ENCODE measurements around the gene DNAJC17. TPM values are rescaled to one million over a fixed set of nuclear protein-coding genes. Genes with fewer than 3 reads are reported as not detected.

DNAJC17 gene
- total and polyA plus RNA-seq, 4 donors, result 12.8 to 47.4 (median 31.0) TPM

DNA sequence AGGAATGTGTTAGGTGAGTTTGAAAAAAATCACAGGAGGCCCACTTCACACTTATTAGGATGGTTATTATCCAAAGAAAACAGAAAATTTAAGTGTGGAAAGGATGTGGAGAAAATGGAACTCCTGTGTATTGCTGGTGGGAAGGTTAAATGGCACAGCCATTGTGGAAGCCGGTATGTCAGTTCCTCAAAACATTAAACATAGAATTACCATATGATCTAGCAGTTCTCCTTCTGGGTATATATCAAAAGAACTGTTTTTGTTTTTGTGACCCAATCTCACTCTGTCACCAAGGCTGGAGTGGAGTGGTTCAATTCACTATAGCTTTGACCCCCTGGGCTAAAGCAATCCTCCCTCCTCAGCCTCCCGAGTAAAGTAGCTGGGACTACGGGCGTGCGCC lies 10.8 kb downstream of the DNAJC17 start:
- Histone ChIP-seq H3K4me3 (ENCODE audit: low read depth, low read length) (no peak overlapping the region), H3K4me1 (ENCODE audit: control insufficient read depth, insufficient read depth, low read length) (no peaks in the 10 kb centered on the region), H3K9me3 (ENCODE audit: control insufficient read depth, insufficient read depth, low read length) (no peaks in the 10 kb centered on the region), H3K27ac (ENCODE audit: low read depth, low read length) (no peak overlapping the region), H3K36me3 (ENCODE audit: control insufficient read depth, insufficient read depth, low read length) (peaks cover 4% of the 10 kb centered on the region), H3K27me3 (ENCODE audit: control insufficient read depth, insufficient read depth, low read length) (no peaks in the 10 kb centered on the region)
- WGBS (ENCODE audit: insufficient coverage), result no CpG with 5 or more reads among the region's 5 CpGs
- no peak for DNase-seq (ENCODE audit: low read depth in 4 of 6, low spot score in 6 of 6)

DNA sequence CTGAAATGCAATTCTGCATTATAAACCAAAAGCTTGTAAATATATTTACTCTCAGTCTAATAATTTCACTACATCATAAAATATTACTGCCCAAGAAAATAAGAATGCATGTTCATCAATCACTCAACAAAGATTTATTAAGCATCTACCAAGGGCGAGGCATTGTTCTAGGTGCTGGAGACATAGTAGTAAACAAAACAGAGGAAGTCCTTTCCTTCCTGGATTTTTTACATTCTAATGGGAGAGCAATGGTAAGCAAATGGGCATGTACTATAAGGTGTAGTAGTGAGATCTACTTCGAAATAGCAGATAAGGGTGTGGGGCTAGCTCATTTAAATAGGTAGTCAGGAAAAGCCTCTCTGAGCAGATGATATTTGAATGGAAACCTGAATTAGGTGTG lies 11.2 kb downstream of the DNAJC17 start:
- no peak overlapping the region for H3K27ac ChIP-seq (ENCODE audit: low read depth, low read length)

DNA sequence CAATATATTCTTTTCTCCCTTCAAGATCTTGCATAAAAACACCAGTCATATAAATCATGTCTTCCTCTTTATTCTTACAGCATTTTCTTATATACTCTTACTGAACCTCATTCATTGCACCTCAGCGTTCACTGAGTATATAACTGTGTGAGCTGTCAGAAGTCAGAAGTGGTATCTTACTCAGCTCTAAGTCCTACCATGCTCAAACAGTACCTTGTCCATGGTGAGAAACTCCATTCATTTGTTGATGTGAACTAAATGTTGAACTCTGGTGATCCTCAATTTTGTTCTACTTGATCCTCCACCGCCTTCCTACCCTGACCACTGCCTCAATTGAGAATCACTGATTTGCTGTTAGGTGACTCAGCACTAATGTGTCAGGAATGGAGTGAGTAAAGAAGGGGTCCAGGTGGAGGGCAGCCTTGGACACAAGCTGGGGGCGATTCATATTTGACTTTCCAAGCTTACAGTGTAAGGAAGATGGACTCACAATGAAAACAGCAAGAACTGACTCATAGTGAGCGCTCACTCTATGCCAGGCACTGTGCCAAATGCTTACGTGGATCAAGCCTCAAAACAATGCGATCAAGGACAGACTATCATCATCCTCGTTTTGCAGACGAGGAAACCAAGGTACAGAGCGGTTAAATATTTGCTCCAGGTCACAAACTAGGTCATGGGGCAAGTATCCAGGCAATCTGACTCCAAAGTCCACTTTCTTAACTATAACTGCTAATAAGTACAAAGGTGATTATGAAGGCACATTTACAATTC lies 13.9 kb downstream of the DNAJC17 start:
- Histone ChIP-seq H3K9me3 (ENCODE audit: control insufficient read depth, insufficient read depth, low read length) (no peaks in the 10 kb centered on the region), H3K27ac (ENCODE audit: low read depth, low read length) (no peak overlapping the region), H3K27me3 (ENCODE audit: control insufficient read depth, insufficient read depth, low read length) (no peaks in the 10 kb centered on the region), H3K36me3 (ENCODE audit: control insufficient read depth, insufficient read depth, low read length) (peaks cover 7% of the 10 kb centered on the region), H3K4me3 (ENCODE audit: low read depth, low read length) (no peak overlapping the region), H3K4me1 (ENCODE audit: control insufficient read depth, insufficient read depth, low read length) (no peaks in the 10 kb centered on the region)
- WGBS (ENCODE audit: insufficient coverage), result 89% methylated on average over 5 of the region's 9 CpGs
- DNase-seq (ENCODE audit: low read depth in 4 of 6, low spot score in 6 of 6), result no peak

More for the DNA sequence above, 11.2 kb downstream of the DNAJC17 start:
- Histone ChIP-seq H3K4me3 (ENCODE audit: low read depth, low read length) (no peak overlapping the region), H3K36me3 (ENCODE audit: control insufficient read depth, insufficient read depth, low read length) (peaks cover 4% of the 10 kb centered on the region), H3K9me3 (ENCODE audit: control insufficient read depth, insufficient read depth, low read length) (no peaks in the 10 kb centered on the region), H3K4me1 (ENCODE audit: control insufficient read depth, insufficient read depth, low read length) (no peaks in the 10 kb centered on the region), H3K27me3 (ENCODE audit: control insufficient read depth, insufficient read depth, low read length) (no peaks in the 10 kb centered on the region)
- WGBS (ENCODE audit: insufficient coverage), result 50% methylated on average over 1 of the region's 2 CpGs
- DNase-seq (ENCODE audit: low read depth in 4 of 6, low spot score in 6 of 6), result no peak

DNA sequence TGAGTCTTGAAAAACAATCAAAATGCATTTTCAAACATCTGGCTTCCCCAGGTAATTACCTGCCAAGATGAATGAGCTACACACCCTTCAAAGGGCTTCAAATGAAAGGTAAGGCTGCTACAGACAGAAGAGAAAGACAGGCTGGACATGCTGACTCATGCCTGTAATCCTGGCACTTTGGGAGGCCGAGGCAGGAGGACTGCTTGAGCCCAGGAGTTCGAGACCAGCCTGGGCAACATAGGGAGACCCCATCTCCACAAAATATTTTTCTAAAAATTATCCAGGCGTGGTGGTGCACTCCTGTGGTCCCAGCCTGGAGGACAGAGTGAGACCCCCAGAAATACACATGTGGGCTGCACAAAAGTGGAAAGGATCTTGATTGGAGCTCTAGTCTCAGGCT lies 14.9 kb downstream of the DNAJC17 start:
- Histone ChIP-seq H3K36me3 (ENCODE audit: control insufficient read depth, insufficient read depth, low read length) (peaks cover 7% of the 10 kb centered on the region), H3K27ac (ENCODE audit: low read depth, low read length) (no peak overlapping the region), H3K27me3 (ENCODE audit: control insufficient read depth, insufficient read depth, low read length) (no peaks in the 10 kb centered on the region), H3K4me3 (ENCODE audit: low read depth, low read length) (no peak overlapping the region), H3K9me3 (ENCODE audit: control insufficient read depth, insufficient read depth, low read length) (no peaks in the 10 kb centered on the region), H3K4me1 (ENCODE audit: control insufficient read depth, insufficient read depth, low read length) (peaks cover 6% of the 10 kb centered on the region)
- no peak for DNase-seq (ENCODE audit: low read depth in 4 of 6, low spot score in 6 of 6)
- WGBS (ENCODE audit: insufficient coverage), result 91% methylated on average over 3 of the region's 3 CpGs

DNA sequence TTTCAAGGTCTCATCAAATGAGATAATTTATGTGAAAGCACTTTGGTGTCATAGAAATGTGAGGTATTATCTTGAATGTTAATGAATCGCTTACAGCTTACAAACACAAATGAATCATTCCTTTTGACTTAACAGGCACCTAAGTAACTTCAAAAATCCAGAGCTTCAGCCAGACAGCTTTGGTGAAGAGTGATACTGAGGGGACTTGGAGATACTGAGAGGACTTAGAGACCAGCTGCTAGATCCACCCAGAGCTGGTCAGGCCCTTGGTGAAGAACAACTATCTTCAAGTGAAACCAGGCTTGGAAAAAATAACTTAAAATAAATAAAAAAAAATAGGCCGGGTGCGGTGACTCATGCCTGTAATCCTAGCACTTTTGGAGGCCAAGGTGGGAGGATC lies 16.6 kb downstream of the DNAJC17 start:
- no peak overlapping the region for H3K27ac ChIP-seq (ENCODE audit: low read depth, low read length)
- peaks cover 7% of the 10 kb centered on the region for H3K36me3 ChIP-seq (ENCODE audit: control insufficient read depth, insufficient read depth, low read length)
- H3K4me1 ChIP-seq (ENCODE audit: control insufficient read depth, insufficient read depth, low read length), result peaks cover 6% of the 10 kb centered on the region
- no peak overlapping the region for H3K4me3 ChIP-seq (ENCODE audit: low read depth, low read length)
- no peaks in the 10 kb centered on the region for H3K27me3 ChIP-seq (ENCODE audit: control insufficient read depth, insufficient read depth, low read length)
- H3K9me3 ChIP-seq (ENCODE audit: control insufficient read depth, insufficient read depth, low read length), result no peaks in the 10 kb centered on the region
- DNase-seq (ENCODE audit: low read depth in 4 of 6, low spot score in 6 of 6), result no peak
- no CpG with 5 or more reads among the region's 3 CpGs for WGBS (ENCODE audit: insufficient coverage)

DNA sequence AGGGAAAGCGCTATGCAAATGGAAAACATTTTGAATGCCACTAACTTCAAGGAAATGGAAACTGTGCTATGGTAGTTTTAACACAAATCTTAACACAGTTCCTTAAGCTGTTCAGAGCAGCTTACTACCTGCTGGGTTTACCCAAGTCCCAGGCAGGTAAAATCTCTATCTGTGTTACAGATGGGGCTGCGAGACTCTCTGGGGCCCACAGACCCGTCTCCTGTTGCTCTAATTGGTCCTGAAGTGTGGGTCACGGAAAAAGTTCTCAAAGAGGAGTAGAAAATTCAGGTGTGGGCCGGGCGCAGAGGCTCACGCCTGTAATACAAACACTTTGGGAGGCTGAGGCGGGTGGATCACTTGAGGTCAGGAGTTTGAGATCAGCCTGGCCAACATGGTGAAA lies 17.3 kb downstream of the DNAJC17 start:
- Histone ChIP-seq H3K9me3 (ENCODE audit: control insufficient read depth, insufficient read depth, low read length) (no peaks in the 10 kb centered on the region), H3K4me1 (ENCODE audit: control insufficient read depth, insufficient read depth, low read length) (peaks cover 6% of the 10 kb centered on the region), H3K27me3 (ENCODE audit: control insufficient read depth, insufficient read depth, low read length) (no peaks in the 10 kb centered on the region), H3K4me3 (ENCODE audit: low read depth, low read length) (no peak overlapping the region), H3K27ac (ENCODE audit: low read depth, low read length) (no peak overlapping the region), H3K36me3 (ENCODE audit: control insufficient read depth, insufficient read depth, low read length) (peaks cover 7% of the 10 kb centered on the region)
- DNase-seq (ENCODE audit: low read depth in 4 of 6, low spot score in 6 of 6), result no peak
- WGBS (ENCODE audit: insufficient coverage), result 90% methylated on average over 3 of the region's 8 CpGs

DNA sequence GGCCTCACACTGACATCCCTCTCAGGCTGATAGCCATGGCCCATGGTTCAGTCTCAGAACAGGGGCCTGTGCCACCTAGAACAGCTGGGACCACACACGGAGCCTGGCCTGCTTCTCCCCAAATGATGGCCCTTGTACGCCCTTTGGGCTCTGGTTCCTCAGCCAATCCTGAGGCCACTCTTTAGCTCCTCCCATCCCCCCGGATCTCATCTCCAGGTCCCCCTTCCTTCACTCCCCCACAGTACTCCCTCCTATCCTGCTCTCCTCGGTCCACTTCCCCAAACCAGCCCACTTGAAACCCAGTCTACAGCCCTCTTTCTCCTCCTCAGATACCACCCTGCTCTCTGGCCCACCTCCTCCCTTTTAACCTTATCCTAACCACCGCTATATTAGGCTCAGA lies 18.2 kb downstream of the DNAJC17 start:
- Histone ChIP-seq H3K4me1 (ENCODE audit: control insufficient read depth, insufficient read depth, low read length) (peaks cover 6% of the 10 kb centered on the region), H3K27ac (ENCODE audit: low read depth, low read length) (no peak overlapping the region), H3K9me3 (ENCODE audit: control insufficient read depth, insufficient read depth, low read length) (no peaks in the 10 kb centered on the region), H3K4me3 (ENCODE audit: low read depth, low read length) (no peak overlapping the region), H3K27me3 (ENCODE audit: control insufficient read depth, insufficient read depth, low read length) (no peaks in the 10 kb centered on the region), H3K36me3 (ENCODE audit: control insufficient read depth, insufficient read depth, low read length) (peaks cover 7% of the 10 kb centered on the region)
- DNase-seq (ENCODE audit: low read depth in 4 of 6, low spot score in 6 of 6), result no peak
- WGBS (ENCODE audit: insufficient coverage), result 79% methylated on average over 5 of the region's 5 CpGs

DNA sequence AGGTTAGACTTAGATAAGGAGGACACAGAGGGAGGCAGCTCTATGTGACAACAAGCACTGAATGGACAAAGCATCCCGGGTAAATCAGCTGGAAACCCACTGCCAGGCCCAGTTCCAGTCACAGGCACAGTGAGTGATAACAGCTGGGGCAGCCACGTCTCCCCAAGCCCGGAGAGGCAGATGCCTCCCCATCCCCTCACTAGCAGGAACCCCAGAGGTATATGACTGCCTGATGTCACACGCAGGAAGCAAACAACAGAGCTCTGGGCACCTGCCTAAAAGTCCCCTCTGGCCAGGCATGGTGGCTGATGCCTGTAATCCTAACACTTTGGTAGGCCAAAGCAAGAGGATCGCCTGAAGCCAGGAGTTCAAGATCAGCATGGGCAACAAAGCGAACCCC lies 19.3 kb downstream of the DNAJC17 start:
- H3K27me3 ChIP-seq (ENCODE audit: control insufficient read depth, insufficient read depth, low read length), result no peaks in the 10 kb centered on the region
- peaks cover 6% of the 10 kb centered on the region for H3K4me1 ChIP-seq (ENCODE audit: control insufficient read depth, insufficient read depth, low read length)
- no peak overlapping the region for H3K4me3 ChIP-seq (ENCODE audit: low read depth, low read length)
- H3K9me3 ChIP-seq (ENCODE audit: control insufficient read depth, insufficient read depth, low read length), result no peaks in the 10 kb centered on the region
- WGBS (ENCODE audit: insufficient coverage), result 20% methylated on average over 4 of the region's 6 CpGs
- no peak overlapping the region for H3K27ac ChIP-seq (ENCODE audit: low read depth, low read length)
- DNase-seq (ENCODE audit: low read depth in 4 of 6, low spot score in 6 of 6), result no peak
- H3K36me3 ChIP-seq (ENCODE audit: control insufficient read depth, insufficient read depth, low read length), result peaks cover 7% of the 10 kb centered on the region

DNA sequence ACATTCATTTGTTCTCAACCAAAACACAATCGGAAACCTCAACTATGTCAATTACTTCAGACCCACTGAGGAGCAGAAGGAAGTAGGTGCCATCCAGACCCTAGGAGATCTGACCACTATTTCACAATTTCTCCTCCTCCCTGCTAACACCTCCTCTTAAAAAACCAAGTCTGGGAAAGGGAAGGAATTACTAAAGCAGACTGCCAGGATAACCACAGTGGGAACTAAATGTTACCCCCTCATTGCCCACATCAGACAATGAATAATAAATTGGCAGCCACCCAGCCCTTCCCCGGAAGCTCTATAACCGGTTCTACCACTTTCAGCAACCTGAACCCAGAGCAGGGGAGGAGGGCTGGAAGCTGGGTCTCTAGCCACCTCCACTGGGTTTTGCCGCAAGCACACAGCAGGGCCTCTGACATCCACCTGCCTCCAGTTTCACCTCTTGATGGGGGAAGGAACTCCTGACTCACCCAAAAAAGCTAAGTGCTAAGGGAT lies 19.9 kb downstream of the DNAJC17 start:
- Histone ChIP-seq H3K27ac (ENCODE audit: low read depth, low read length) (no peak overlapping the region), H3K9me3 (ENCODE audit: control insufficient read depth, insufficient read depth, low read length) (no peaks in the 10 kb centered on the region), H3K27me3 (ENCODE audit: control insufficient read depth, insufficient read depth, low read length) (no peaks in the 10 kb centered on the region), H3K36me3 (ENCODE audit: control insufficient read depth, insufficient read depth, low read length) (peaks cover 7% of the 10 kb centered on the region), H3K4me1 (ENCODE audit: control insufficient read depth, insufficient read depth, low read length) (peaks cover 6% of the 10 kb centered on the region), H3K4me3 (ENCODE audit: low read depth, low read length) (no peak overlapping the region)
- no peak for DNase-seq (ENCODE audit: low read depth in 4 of 6, low spot score in 6 of 6)
- WGBS (ENCODE audit: insufficient coverage), result 23% methylated on average over 3 of the region's 4 CpGs

DNA sequence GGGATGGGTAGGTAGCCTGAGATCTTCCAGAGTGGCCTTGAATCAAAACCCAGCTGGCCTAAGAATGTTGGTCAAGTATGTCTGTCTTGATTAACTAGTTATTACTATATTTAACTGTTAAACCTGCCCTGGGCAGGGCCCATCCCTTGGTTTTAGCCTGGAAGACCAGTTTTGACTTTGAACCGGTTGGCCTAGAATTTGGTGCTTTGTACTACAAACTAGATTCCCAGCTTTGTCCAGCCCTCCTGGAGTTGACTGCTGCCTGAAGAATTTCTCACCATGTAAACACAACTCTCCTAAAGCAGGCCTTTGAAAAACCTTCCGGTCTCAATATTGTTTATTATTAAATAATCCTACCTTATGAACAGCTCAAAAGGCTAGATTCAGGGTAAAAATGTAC lies 21.5 kb downstream of the DNAJC17 start:
- WGBS (ENCODE audit: insufficient coverage), result 75% methylated on average over 1 of the region's 2 CpGs
- Histone ChIP-seq H3K36me3 (ENCODE audit: control insufficient read depth, insufficient read depth, low read length) (peaks cover 2% of the 10 kb centered on the region), H3K27ac (ENCODE audit: low read depth, low read length) (no peak overlapping the region), H3K4me3 (ENCODE audit: low read depth, low read length) (no peak overlapping the region), H3K27me3 (ENCODE audit: control insufficient read depth, insufficient read depth, low read length) (no peaks in the 10 kb centered on the region), H3K9me3 (ENCODE audit: control insufficient read depth, insufficient read depth, low read length) (no peaks in the 10 kb centered on the region), H3K4me1 (ENCODE audit: control insufficient read depth, insufficient read depth, low read length) (peaks cover 6% of the 10 kb centered on the region)
- no peak for DNase-seq (ENCODE audit: low read depth in 4 of 6, low spot score in 6 of 6)
